Smooth muscle cell (in vitro differentiated cells): Measurements from ENCODE around the gene ERC1. TPM values are rescaled to one million over a fixed set of nuclear protein-coding genes. Genes with fewer than 3 reads are reported as not detected.

Experiments used
- DNase-seq: peaks from one replicate; lab custom pipeline; 2025; ENCODE audit not compliant: unreplicated experiment; lab: John Stamatoyannopoulos, UW
- H2AFZ ChIP-seq: fragments of 200-600 bp; sonication (generic); 2 replicates; pipeline ENCODE4 v1.6.0; 2016; ENCODE audit warnings: antibody characterized with exemption, low read depth, mild to moderate bottlenecking
- H3F3A ChIP-seq: fragments of 200-600 bp; sonication (generic); 2 replicates; pipeline ENCODE4 v1.6.0; 2017; ENCODE audit warnings: antibody characterized with exemption, low read depth
- H3K27ac ChIP-seq: fragments of 200-600 bp; sonication (generic); 2 replicates; pipeline ENCODE4 v1.5.1; 2016; ENCODE audit warnings: low read depth, mild to moderate bottlenecking
- H3K27me3 ChIP-seq: fragments of 200-600 bp; sonication (generic); 2 replicates; pipeline ENCODE4 v1.6.1; 2016; ENCODE audit warnings: low read depth, mild to moderate bottlenecking
- H3K36me3 ChIP-seq: fragments of 200-600 bp; sonication (generic); 2 replicates; pipeline ENCODE4 v1.5.1; 2016; ENCODE audit warnings: low read depth
- H3K4me1 ChIP-seq: fragments of 200-600 bp; sonication (generic); 2 replicates; pipeline ENCODE4 v1.5.1; 2016; ENCODE audit warnings: low read depth
- H3K4me2 ChIP-seq: fragments of 200-600 bp; sonication (generic); 2 replicates; pipeline ENCODE4 v1.6.0; 2016; ENCODE audit warnings: mild to moderate bottlenecking
- H3K4me3 ChIP-seq: fragments of 200-600 bp; sonication (generic); 2 replicates; pipeline ENCODE4 v1.5.1; 2016; ENCODE audit warnings: mild to moderate bottlenecking
- H3K79me2 ChIP-seq: fragments of 200-600 bp; sonication (generic); 2 replicates; pipeline ENCODE4 v1.6.0; 2016; ENCODE audit warnings: low read depth, mild to moderate bottlenecking
- H3K9ac ChIP-seq: fragments of 200-600 bp; sonication (generic); 2 replicates; pipeline ENCODE4 v1.6.0; 2016; ENCODE audit warnings: low read depth
- H3K9me3 ChIP-seq: fragments of 200-600 bp; sonication (generic); replicated peaks from 2 replicates; pipeline ENCODE4 v1.5.1; 2016; ENCODE audit warnings: low read depth
- H4K20me1 ChIP-seq: fragments of 200-600 bp; sonication (generic); 2 replicates; pipeline ENCODE4 v1.6.0; 2016; ENCODE audit warnings: low read depth
- WGBS: methylation state at CpG from one replicate; pipeline ENCODE4 v1.1.7; 2016; ENCODE audit warnings: low lambda C conversion rate; 5-methylcytosine and 5-hydroxymethylcytosine counted together
- polyA plus RNA-seq: library from polyadenylated mRNA; unstranded; fragments of >200 nt; fragmentation: Nextera tagmentation; extraction: Ambion mirVana; gene quantifications from 2 replicates; pipeline ENCODE4 v1.2.1, GENCODE V29; 2016
- total RNA-seq: library from RNA; depleted of rRNA; stranded (reverse); fragments of >200 nt; gene quantifications from 2 replicates; pipeline ENCODE4 v1.2.3, GENCODE V29; 2014
- TF ChIP-seq, protein P1 (sequence below): fragments of 200-600 bp; sonication (generic); IDR thresholded peaks from 2 replicates; pipeline ENCODE4 v1.5.1; 2017; ENCODE audit warnings: borderline replicate concordance, mild to moderate bottlenecking, antibody characterized with exemption; ENCODE audit not compliant: insufficient read depth, poor library complexity, severe bottlenecking

The ERC1 gene
- total and polyA plus RNA-seq, 2 experiments from 2014 or later, result 13.8 to 17.6 TPM

DNA sequence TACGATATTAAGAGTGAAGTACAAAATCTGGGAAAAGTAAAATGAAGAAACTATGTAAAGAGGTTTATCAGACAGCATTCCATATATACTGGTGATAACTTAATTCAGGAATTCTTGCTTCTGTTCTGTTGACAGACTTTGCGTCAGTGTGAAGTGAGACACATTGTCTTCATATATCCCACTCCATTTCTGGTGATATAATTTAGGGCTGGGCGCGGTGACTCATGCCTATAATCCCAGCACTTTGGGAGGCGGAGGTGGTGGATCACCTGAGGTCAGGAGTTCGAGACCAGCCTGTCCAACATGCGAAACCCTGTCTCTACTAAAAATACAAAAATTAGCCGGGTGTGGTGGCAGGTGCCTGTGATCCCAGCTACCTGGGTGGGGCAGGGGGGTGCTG is 21.2 kb upstream of the ERC1 start:
- TF ChIP-seq, protein P1, sequence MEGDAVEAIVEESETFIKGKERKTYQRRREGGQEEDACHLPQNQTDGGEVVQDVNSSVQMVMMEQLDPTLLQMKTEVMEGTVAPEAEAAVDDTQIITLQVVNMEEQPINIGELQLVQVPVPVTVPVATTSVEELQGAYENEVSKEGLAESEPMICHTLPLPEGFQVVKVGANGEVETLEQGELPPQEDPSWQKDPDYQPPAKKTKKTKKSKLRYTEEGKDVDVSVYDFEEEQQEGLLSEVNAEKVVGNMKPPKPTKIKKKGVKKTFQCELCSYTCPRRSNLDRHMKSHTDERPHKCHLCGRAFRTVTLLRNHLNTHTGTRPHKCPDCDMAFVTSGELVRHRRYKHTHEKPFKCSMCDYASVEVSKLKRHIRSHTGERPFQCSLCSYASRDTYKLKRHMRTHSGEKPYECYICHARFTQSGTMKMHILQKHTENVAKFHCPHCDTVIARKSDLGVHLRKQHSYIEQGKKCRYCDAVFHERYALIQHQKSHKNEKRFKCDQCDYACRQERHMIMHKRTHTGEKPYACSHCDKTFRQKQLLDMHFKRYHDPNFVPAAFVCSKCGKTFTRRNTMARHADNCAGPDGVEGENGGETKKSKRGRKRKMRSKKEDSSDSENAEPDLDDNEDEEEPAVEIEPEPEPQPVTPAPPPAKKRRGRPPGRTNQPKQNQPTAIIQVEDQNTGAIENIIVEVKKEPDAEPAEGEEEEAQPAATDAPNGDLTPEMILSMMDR, result no peak

DNA sequence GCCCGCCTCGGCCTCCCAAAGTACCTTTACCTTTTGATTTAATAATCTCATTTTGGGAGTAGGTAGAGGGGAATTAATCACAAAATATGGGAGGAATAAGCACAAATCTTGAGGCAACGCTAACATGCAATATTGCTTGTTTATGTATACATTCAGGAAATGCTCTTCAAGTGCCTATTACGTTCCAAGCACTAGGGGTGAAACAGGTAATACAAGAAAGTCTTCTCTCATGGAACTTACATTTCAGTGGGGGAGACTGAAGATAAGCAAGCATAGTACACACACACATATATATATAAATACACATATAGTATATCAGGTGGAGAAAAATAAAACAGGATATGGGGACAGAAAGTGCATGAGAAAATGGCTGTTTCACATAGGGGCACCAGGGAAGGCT is 19.0 kb upstream of the ERC1 start:
- H3F3A ChIP-seq, result no peaks in the 10 kb centered on the region
- no peaks in the 10 kb centered on the region for H3K4me1 ChIP-seq
- H4K20me1 ChIP-seq, result no peaks in the 10 kb centered on the region
- no peaks in the 10 kb centered on the region for H3K36me3 ChIP-seq
- no peak overlapping the region for H3K4me3 ChIP-seq
- H3K79me2 ChIP-seq, result no peaks in the 10 kb centered on the region
- no peak overlapping the region for H3K27ac ChIP-seq
- no peak for DNase-seq
- no peaks in the 10 kb centered on the region for H3K9me3 ChIP-seq
- no peak overlapping the region for H3K4me2 ChIP-seq
- no peak overlapping the region for H2AFZ ChIP-seq
- no peaks in the 10 kb centered on the region for H3K27me3 ChIP-seq
- 92% methylated on average over 4 of the region's 4 CpGs for WGBS
- TF ChIP-seq, protein P1, result no peak
- H3K9ac ChIP-seq, result no peak overlapping the region

More for the DNA sequence above, 21.2 kb upstream of the ERC1 start:
- Histone ChIP-seq H3K4me1 (no peaks in the 10 kb centered on the region), H3K79me2 (no peaks in the 10 kb centered on the region), H3K36me3 (no peaks in the 10 kb centered on the region), H2AFZ (no peak overlapping the region), H3K4me3 (no peak overlapping the region), H3K27ac (no peak overlapping the region), H3K27me3 (no peaks in the 10 kb centered on the region), H3K9me3 (no peaks in the 10 kb centered on the region), H3K4me2 (no peak overlapping the region), H3F3A (no peaks in the 10 kb centered on the region), H4K20me1 (no peaks in the 10 kb centered on the region), H3K9ac (no peak overlapping the region)
- no peak for DNase-seq
- WGBS, result 95% methylated on average over 8 of the region's 8 CpGs

DNA sequence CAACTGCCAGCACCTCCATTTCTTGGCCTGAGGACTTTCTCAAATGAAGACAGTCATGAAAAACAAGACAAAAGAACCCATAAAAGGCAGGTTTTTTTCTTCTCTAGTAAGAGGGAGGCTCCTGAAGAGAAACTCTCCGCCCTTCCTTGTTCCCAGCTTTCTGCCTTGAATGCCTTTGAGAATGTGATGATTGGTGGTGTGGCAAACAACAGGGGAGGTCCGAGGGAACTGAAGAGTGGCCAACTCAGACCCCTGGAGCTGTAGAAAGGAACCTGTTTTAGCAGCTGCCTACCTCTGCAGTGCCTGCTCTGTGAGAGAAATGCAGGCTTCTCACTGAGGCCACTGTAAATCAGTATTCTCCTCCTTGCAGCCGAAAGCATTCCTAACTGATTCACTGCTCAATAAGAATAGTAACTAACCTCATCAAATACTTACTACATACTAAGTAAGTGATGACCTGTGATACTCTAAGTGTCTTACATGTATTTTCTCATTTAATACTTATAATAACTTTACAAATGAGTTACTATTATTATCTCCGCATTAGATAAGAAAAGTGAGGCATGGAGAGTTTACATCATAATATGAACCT is 16.7 kb upstream of the ERC1 start:
- Histone ChIP-seq H3K79me2 (no peaks in the 10 kb centered on the region), H3K27me3 (no peaks in the 10 kb centered on the region), H3K9ac (no peak overlapping the region), H3K4me3 (no peak overlapping the region), H3K4me1 (no peaks in the 10 kb centered on the region), H2AFZ (no peak overlapping the region), H3K9me3 (no peaks in the 10 kb centered on the region), H3K4me2 (no peak overlapping the region), H3F3A (no peaks in the 10 kb centered on the region), H3K36me3 (no peaks in the 10 kb centered on the region), H3K27ac (no peak overlapping the region), H4K20me1 (no peaks in the 10 kb centered on the region)
- DNase-seq, result no peak
- TF ChIP-seq, protein P1, result no peak
- WGBS, result 92% methylated on average over 4 of the region's 4 CpGs

DNA sequence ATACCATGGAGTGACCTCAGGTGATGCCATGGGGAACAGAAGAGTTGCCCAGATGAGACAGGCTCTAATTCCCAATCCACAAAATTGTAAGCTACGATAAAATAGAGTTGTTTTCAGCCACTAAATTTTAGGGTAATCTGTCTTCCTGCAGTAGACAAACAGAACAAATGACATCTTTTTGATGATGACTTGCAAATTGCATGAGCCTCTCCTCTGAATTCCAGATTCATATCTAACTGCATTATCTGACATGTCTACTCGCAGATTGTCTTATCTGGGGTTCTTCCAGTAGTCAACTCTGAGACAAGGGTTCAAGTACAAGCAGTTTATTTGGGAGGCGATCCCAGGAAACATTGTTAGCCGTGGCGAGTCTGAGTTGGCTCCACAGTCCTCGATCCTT is 14.4 kb upstream of the ERC1 start:
- H3K79me2 ChIP-seq, result no peaks in the 10 kb centered on the region
- no peak overlapping the region for H2AFZ ChIP-seq
- no peaks in the 10 kb centered on the region for H3K36me3 ChIP-seq
- 97% methylated on average over 6 of the region's 6 CpGs for WGBS
- H3K9me3 ChIP-seq, result no peaks in the 10 kb centered on the region
- no peaks in the 10 kb centered on the region for H4K20me1 ChIP-seq
- H3K9ac ChIP-seq, result no peak overlapping the region
- H3K4me3 ChIP-seq, result no peak overlapping the region
- TF ChIP-seq, protein P1, result no peak
- H3K4me1 ChIP-seq, result no peaks in the 10 kb centered on the region
- H3K27me3 ChIP-seq, result no peaks in the 10 kb centered on the region
- no peaks in the 10 kb centered on the region for H3F3A ChIP-seq
- no peak overlapping the region for H3K4me2 ChIP-seq
- no peak for DNase-seq
- no peak overlapping the region for H3K27ac ChIP-seq
